HG03025 (cell line): ENCODE results near the gene GJA10.

Experiments
- ATAC-seq: cut with Tn5 transposase; IDR thresholded peaks from one replicate; pipeline ENCODE4 v1.9.1; 2021; ENCODE audit warnings: mild to moderate bottlenecking, moderate library complexity; ENCODE audit not compliant: unreplicated experiment, low FRiP score

The GJA10 gene

DNA sequence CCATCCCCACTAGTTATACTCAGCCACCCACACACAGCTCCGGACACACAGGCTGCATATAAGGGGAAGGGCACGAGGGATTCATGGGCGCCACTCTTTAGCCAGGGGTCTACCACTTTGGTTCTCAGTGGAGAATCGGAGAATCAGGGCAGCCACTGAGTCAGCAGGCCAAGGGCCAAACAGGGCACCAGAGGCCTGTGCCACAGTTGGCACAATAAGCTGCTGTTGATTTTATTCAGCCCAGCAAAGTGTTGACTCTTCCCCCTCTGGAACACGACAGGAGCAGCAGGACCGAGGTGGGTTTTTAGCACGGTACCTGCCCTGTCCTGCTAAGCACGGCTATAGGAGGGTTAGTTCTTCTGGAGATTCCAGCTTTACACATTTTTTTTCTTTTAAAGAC is 48.3 kb downstream of the GJA10 start:
- ATAC-seq: no peak

DNA sequence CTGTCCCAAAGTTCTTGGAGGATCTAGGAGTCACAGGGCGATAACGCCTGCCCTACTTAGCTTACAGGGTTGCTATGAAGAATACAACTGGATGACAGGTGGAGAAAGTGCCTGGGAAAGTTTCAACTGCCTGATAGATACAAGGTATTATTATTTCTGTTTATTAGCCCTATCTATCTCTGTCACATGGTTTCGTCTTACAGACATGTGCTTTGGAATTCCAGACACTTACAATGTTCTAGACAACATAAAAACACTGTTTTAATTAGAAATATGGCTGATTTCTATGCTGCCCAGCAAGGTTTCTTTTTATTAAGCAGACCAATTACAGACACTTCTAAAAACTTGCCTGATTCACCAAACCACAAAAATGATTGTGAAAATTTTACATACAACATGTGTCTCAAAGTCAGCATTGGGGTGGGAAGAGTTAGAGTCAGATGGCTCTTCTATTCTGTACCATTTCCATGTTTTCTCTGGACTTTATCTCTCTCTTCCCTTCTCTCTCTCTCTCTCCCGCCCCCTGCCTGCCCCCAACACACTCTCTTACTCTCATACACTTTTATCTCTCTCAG is 50.0 kb downstream of the GJA10 start:
- no peak for ATAC-seq

DNA sequence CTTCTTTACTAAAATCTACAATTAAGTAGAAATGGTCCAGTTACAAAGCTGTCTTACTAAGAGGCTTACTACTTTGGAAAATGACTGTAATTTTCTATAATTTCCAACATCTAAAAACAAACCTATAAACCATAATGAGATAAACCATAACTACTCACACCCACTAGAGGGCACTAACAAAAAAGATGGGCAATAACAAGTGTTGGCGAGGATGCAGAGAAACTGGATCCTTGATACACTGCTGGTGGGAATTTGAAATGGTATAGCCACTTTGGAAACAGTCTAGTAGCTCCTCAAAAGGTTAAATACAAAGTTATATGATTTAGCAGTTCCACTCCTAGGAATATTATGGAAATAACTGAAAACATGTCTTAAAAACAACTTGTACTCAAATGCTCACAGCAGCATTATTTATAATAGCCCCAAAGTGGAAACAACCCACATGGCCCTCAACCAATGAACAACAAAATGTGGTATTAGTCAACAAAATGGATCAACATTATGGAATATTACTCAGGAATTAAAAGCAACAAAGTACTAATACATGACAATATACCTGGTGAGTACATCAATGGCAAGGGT is 50.6 kb downstream of the GJA10 start:
- no peak for ATAC-seq
